Measurements from ENCODE around the gene RPS27.

- TF ChIP-seq POLR2A (IDR thresholded peaks at IDR 0.05) (no peak), CTCF (IDR thresholded peaks at IDR 0.05) (no peak)
Observed at GRCh38 chr1:153960206-153960605, 30.4 kb upstream of the RPS27 start.
